Measurements from ENCODE around the gene SOS2. TPM values are rescaled to one million over a fixed set of nuclear protein-coding genes. Genes with fewer than 3 reads are reported as not detected.

The SOS2 gene
- total RNA-seq, 4 donors from 2014 or later = 23.9 to 29.5 (median 26.2) TPM

- H3K4me3 ChIP-seq (ENCODE audit: low read depth, poor library complexity, severe bottlenecking) = peak overlapping the region; percentile 78
- DNase-seq (ENCODE audit: low spot score in 2 of 2) = no peak
- 32% methylated on average over 13 of the region's 13 CpGs for WGBS, 2 donors
- TF ChIP-seq CTCF (IDR thresholded peaks at IDR 0.05) (no peak), POLR2A (IDR thresholded peaks at IDR 0.05) (no peak)
- intact Hi-C loops (cut with DNase I; ENCODE audit: low total_unique reads) = no loop called here
Observed at GRCh38 chr14:50232276-50232642, 881 bp upstream of the SOS2 start.

DNA sequence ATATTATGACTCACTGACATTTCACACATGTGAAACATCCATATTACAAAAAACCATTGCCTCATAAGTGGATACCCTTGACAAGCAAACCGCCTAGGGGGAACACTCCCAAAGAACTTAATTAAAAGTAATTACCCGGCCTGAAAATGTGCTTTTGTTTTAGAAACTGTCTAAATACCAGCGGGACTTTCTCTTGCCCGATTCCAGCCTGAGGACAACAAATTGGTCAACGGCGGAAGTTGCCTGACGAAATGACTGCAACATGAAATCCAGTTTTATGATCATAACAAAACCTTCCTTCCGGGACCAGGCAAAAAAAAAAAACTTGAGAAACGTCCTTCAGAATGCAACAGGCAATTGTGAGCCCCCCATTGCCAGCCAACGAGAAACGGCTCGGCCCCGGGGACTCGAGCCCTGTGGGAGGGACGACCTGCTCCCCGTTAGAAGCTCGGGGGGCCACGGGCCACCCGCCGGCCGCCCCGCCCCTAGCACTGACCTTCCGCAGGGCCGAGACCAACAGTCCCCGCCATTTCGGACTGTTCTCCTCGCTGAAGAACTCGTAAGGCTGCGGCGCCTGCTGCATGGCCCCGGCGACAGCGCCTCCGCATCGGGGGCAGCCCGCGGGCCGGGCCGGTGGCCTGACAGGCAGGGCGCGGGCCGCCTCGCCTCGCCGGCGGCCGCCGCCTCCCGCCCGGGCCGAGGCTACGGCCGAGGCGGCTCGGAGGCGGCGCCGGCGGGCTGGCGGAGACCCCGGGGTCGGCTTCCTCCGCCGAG lies 490 bp downstream of the SOS2 start:
- intact Hi-C loops (cut with DNase I; ENCODE audit: low total_unique reads) = no loop called here
- no peak for TF ChIP-seq CTCF (IDR thresholded peaks at IDR 0.05)
- TF ChIP-seq POLR2A (IDR thresholded peaks at IDR 0.05) = no peak
- peak; percentile 40 to 89 for DNase-seq (ENCODE audit: low spot score in 2 of 2)
- 0% methylated on average over 22 to 26 of the region's 64 CpGs for WGBS, 2 donors
- H3K4me3 ChIP-seq (ENCODE audit: low read depth, poor library complexity, severe bottlenecking) = peak overlapping the region; percentile 78

DNA sequence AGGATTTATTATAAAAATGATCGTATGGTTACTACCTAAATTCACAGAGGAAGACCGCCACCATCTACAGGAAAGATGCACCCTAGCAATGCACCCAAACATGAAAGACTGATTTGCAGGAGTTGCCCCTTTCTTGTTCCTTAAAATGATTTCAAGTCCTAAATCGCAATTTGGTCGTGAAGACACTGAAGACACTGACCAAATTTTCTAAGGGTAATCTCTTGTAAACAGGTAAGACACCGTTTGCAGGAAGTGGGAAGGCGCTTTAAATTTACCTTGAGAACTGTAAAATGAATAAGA lies 1.0 kb downstream of the SOS2 start:
- H3K4me3 ChIP-seq (ENCODE audit: low read depth, poor library complexity, severe bottlenecking) = peak overlapping the region; percentile 78
- DNase-seq (ENCODE audit: low spot score in 2 of 2) = no peak
- TF ChIP-seq POLR2A (IDR thresholded peaks at IDR 0.05) = no peak
- TF ChIP-seq CTCF (IDR thresholded peaks at IDR 0.05) = no peak
- intact Hi-C loops (cut with DNase I; ENCODE audit: low total_unique reads) = no loop called here
- WGBS, 2 donors = 3 to 4% methylated on average over 6 of the region's 6 CpGs

DNA sequence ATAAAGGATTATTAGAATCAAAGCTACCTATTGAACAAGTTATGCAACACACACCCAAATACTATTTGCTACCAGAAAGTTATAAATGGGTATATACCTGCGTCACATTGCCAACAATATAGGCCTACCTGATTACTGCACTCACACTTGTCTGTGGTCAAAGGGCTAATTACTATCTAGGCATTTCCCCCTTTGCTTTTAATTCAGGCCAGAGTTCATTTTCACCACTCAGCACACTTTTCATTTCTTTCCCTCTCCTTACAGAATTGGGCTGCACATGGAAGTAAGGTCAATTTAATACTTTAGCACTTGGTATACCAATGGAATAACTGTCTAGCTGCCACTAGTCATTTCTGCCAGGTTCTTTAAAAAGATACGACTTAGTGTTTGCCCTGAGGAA lies 1.7 kb downstream of the SOS2 start:
- intact Hi-C loops (cut with DNase I; ENCODE audit: low total_unique reads) = no loop called here
- 26 to 36% methylated on average over 2 of the region's 2 CpGs for WGBS, 2 donors
- no peak overlapping the region for H3K4me3 ChIP-seq (ENCODE audit: low read depth, poor library complexity, severe bottlenecking)
- no peak for DNase-seq (ENCODE audit: low spot score in 2 of 2)
- TF ChIP-seq CTCF (IDR thresholded peaks at IDR 0.05) (no peak), POLR2A (IDR thresholded peaks at IDR 0.05) (no peak)

- intact Hi-C loops (cut with DNase I; ENCODE audit: low total_unique reads) = no loop called here
- H3K4me3 ChIP-seq (ENCODE audit: low read depth, poor library complexity, severe bottlenecking) = no peak overlapping the region
- WGBS, 2 donors = 93 to 97% methylated on average over 2 of the region's 2 CpGs
- no peak for DNase-seq (ENCODE audit: low spot score in 2 of 2)
- TF ChIP-seq POLR2A (IDR thresholded peaks at IDR 0.05) = no peak
- TF ChIP-seq CTCF (IDR thresholded peaks at IDR 0.05) = no peak
Observed at GRCh38 chr14:50228313-50228712, 3.1 kb downstream of the SOS2 start.

DNA sequence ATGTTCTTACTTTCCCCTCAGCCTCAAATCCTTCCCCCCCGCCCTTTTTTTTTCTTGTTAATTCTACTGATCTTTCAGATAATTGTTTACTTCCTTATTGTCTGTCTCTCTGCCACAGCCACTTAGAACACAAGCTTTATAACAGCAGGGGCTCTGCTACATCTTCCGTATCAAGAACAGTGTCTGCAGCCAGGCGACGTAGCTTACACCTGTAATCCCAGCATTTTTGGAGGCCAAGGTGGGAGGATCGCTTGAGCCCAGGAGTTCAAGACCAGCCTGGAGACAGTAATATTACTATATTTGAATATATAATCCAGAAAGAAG lies 5.4 kb downstream of the SOS2 start:
- intact Hi-C loops (cut with DNase I; ENCODE audit: low total_unique reads) = no loop called here
- WGBS, 2 donors = 58 to 59% methylated on average over 5 of the region's 5 CpGs
- H3K4me3 ChIP-seq (ENCODE audit: low read depth, poor library complexity, severe bottlenecking) = no peak overlapping the region
- no peak for DNase-seq (ENCODE audit: low spot score in 2 of 2)
- TF ChIP-seq POLR2A (IDR thresholded peaks at IDR 0.05) = no peak
- no peak for TF ChIP-seq CTCF (IDR thresholded peaks at IDR 0.05)

Data from lower leg skin (tissue), 4 donors.